Trophoblast cell (in vitro differentiated cells and primary cell): Measurements from ENCODE around the gene LMTK2.

ENCODE experiments used
- DNase-seq, 2 donors: peaks; one replicate each; pipeline ENCODE4 v3.0.0-alpha.2; 2016
- H2AFZ ChIP-seq: 2 replicates; pipeline ENCODE4 v1.6.1; 2013; ENCODE audit warnings: low read length, moderate library complexity, mild to moderate bottlenecking; ENCODE audit not compliant: insufficient read depth, poor library complexity
- H2AK5ac ChIP-seq: 2 replicates; pipeline ENCODE4 v1.6.1; 2013; ENCODE audit warnings: mild to moderate bottlenecking, low read length
- H2BK120ac ChIP-seq: 2 replicates; pipeline ENCODE4 v1.6.1; 2013; ENCODE audit warnings: low read length, mild to moderate bottlenecking, moderate library complexity; ENCODE audit not compliant: insufficient read depth, poor library complexity
- H2BK12ac ChIP-seq: 2 replicates; pipeline ENCODE4 v1.6.1; 2013; ENCODE audit warnings: mild to moderate bottlenecking, low read length, moderate library complexity
- H2BK5ac ChIP-seq: 2 replicates; pipeline ENCODE4 v1.6.1; 2013; ENCODE audit warnings: low read length, low read depth, moderate library complexity, mild to moderate bottlenecking; ENCODE audit not compliant: poor library complexity
- H3K14ac ChIP-seq: 2 replicates; pipeline ENCODE4 v1.6.1; 2013; ENCODE audit warnings: mild to moderate bottlenecking, low read length
- H3K18ac ChIP-seq: 2 replicates; pipeline ENCODE4 v1.6.1; 2013; ENCODE audit warnings: mild to moderate bottlenecking, low read length
- H3K23ac ChIP-seq: 2 replicates; pipeline ENCODE4 v1.6.1; 2013; ENCODE audit warnings: low read length
- H3K27ac ChIP-seq: 2 replicates; pipeline ENCODE4 v1.5.1; 2013; ENCODE audit warnings: low read depth, mild to moderate bottlenecking, inconsistent platforms, low read length, moderate library complexity
- H3K27me3 ChIP-seq: 2 replicates; pipeline ENCODE4 v1.6.1; 2013; ENCODE audit warnings: inconsistent platforms, mild to moderate bottlenecking, low read length, moderate library complexity; ENCODE audit not compliant: insufficient read depth
- H3K36me3 ChIP-seq, 2 experiments: 1 replicate in 1 of 2; 2 replicates in 1 of 2; pipeline ENCODE4 v1.6.1; 2013; ENCODE audit warnings: low read length in 2 of 2, mild to moderate bottlenecking in 2 of 2, moderate library complexity in 1 of 2; ENCODE audit not compliant: insufficient read depth in 2 of 2, control insufficient read depth in 1 of 2
- H3K4ac ChIP-seq: 2 replicates; pipeline ENCODE4 v1.6.1; 2013; ENCODE audit warnings: low read depth, mild to moderate bottlenecking, low read length, moderate library complexity
- H3K4me1 ChIP-seq, 2 experiments: 1 replicate in 1 of 2; 2 replicates in 1 of 2; pipeline ENCODE4 v1.6.1; 2013; ENCODE audit warnings: low read length in 2 of 2, mild to moderate bottlenecking in 2 of 2, moderate library complexity in 1 of 2; ENCODE audit not compliant: insufficient read depth in 2 of 2, control insufficient read depth in 1 of 2
- H3K4me2 ChIP-seq: 2 replicates; pipeline ENCODE4 v1.6.1; 2013; ENCODE audit warnings: inconsistent platforms, mild to moderate bottlenecking, low read length, moderate library complexity
- H3K4me3 ChIP-seq: 2 replicates; pipeline ENCODE4 v1.5.1; 2013; ENCODE audit warnings: mild to moderate bottlenecking, low read depth, low read length, inconsistent platforms
- H3K79me1 ChIP-seq: one replicate; pipeline ENCODE4 v1.6.1; 2013; ENCODE audit warnings: low read length
- H3K79me2 ChIP-seq: 2 replicates; pipeline ENCODE4 v1.6.1; 2013; ENCODE audit warnings: low read length, mild to moderate bottlenecking; ENCODE audit not compliant: control insufficient read depth, insufficient read depth, poor library complexity
- H3K9ac ChIP-seq: 2 replicates; pipeline ENCODE4 v1.6.1; 2013; ENCODE audit warnings: mild to moderate bottlenecking, low read length
- H3K9me3 ChIP-seq: 2 replicates; pipeline ENCODE4 v1.6.1; 2013; ENCODE audit warnings: low read depth, mild to moderate bottlenecking, control low read depth, inconsistent platforms, low read length; ENCODE audit not compliant: insufficient read depth
- H4K12ac ChIP-seq: 2 replicates; pipeline ENCODE4 v1.6.1; 2013; ENCODE audit warnings: low read depth, mild to moderate bottlenecking, low read length, moderate library complexity
- H4K8ac ChIP-seq: 2 replicates; pipeline ENCODE4 v1.6.1; 2013; ENCODE audit warnings: low read depth, mild to moderate bottlenecking, low read length, moderate library complexity
- H4K91ac ChIP-seq: one replicate; pipeline ENCODE4 v1.6.1; 2013; ENCODE audit warnings: low read depth, mild to moderate bottlenecking, low read length, moderate library complexity
- WGBS: extraction: QIAGEN DNeasy Blood & Tissue Kit; methylation state at CpG from one replicate; pipeline ENCODE4 v1.1.7; 2013; ENCODE audit warnings: missing lambda C conversion rate; ENCODE audit not compliant: insufficient read length, insufficient coverage; ENCODE audit errors: extremely low coverage; 5-methylcytosine and 5-hydroxymethylcytosine counted together

Gene LMTK2

DNA sequence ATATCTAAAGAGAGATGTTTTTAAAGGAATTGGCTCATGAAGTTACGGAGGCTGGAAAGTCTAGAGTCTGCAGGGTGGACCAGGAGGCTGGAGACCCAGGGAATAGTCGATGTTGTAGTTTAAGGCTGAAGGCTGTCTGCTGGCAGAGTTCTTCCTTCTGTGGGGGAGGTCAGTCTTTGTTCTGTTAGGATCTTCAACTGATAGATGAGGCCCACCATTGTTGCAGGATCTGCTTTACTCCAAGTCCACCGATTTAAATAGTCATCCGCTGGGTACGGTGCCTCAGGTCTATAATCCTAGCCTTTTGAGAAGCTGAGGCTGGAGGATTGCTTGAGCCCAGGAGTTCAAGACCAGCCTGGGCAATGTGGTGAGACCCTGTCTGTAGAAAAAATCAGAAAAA lies 50.0 kb downstream of the LMTK2 start:
- H3K4me1 ChIP-seq = no peaks in the 10 kb centered on the region
- no CpG with 5 or more reads among the region's 5 CpGs for WGBS
- H3K36me3 ChIP-seq = peaks cover 2 to 6% of the 10 kb centered on the region in 2 experiments
- no peak overlapping the region for H3K18ac ChIP-seq
- H2AFZ ChIP-seq = no peak overlapping the region
- no peak overlapping the region for H3K14ac ChIP-seq
- H3K27ac ChIP-seq = no peak overlapping the region
- no peaks in the 10 kb centered on the region for H3K79me1 ChIP-seq
- no peaks in the 10 kb centered on the region for H3K27me3 ChIP-seq
- no peak overlapping the region for H2AK5ac ChIP-seq
- DNase-seq = no peak
- no peaks in the 10 kb centered on the region for H3K79me2 ChIP-seq
- no peak overlapping the region for H4K12ac ChIP-seq
- H4K8ac ChIP-seq = no peak overlapping the region
- no peaks in the 10 kb centered on the region for H3K9me3 ChIP-seq
- H3K4me2 ChIP-seq = no peak overlapping the region
- no peak overlapping the region for H4K91ac ChIP-seq
- H2BK12ac ChIP-seq = no peak overlapping the region
- H3K9ac ChIP-seq = no peak overlapping the region
- H3K4ac ChIP-seq = no peak overlapping the region
- no peak overlapping the region for H3K23ac ChIP-seq
- H2BK120ac ChIP-seq = no peak overlapping the region
- H3K4me3 ChIP-seq = no peak overlapping the region
- H2BK5ac ChIP-seq = no peak overlapping the region

GRCh38 chr7:98157761-98158160 lies 51.1 kb downstream of the LMTK2 start:
- Histone ChIP-seq H2BK12ac (no peak overlapping the region), H2BK120ac (no peak overlapping the region), H2AFZ (no peak overlapping the region), H3K27ac (no peak overlapping the region), H3K23ac (no peak overlapping the region), H3K4me3 (no peak overlapping the region), H3K4ac (no peak overlapping the region), H4K8ac (no peak overlapping the region), H3K79me1 (no peaks in the 10 kb centered on the region), H3K4me1 (no peaks in the 10 kb centered on the region), H3K79me2 (no peaks in the 10 kb centered on the region), H3K9me3 (no peaks in the 10 kb centered on the region), H3K4me2 (no peak overlapping the region), H3K9ac (no peak overlapping the region), H4K12ac (no peak overlapping the region), H3K14ac (no peak overlapping the region), H2AK5ac (no peak overlapping the region), H3K36me3 (peaks cover 2 to 4% of the 10 kb centered on the region in 2 experiments), H3K27me3 (no peaks in the 10 kb centered on the region), H3K18ac (no peak overlapping the region), H4K91ac (no peak overlapping the region), H2BK5ac (no peak overlapping the region)
- no CpG with 5 or more reads among the region's 4 CpGs for WGBS
- no peak for DNase-seq

GRCh38 chr7:98162758-98163157 lies 56.1 kb downstream of the LMTK2 start:
- Histone ChIP-seq H4K91ac (no peak overlapping the region), H3K79me1 (no peaks in the 10 kb centered on the region), H3K9ac (no peak overlapping the region), H2AK5ac (no peak overlapping the region), H3K4ac (no peak overlapping the region), H3K79me2 (no peaks in the 10 kb centered on the region), H2AFZ (no peak overlapping the region), H4K8ac (no peak overlapping the region), H2BK12ac (no peak overlapping the region), H3K36me3 (peaks cover under 1 to 2% of the 10 kb centered on the region in 2 experiments), H3K27ac (no peak overlapping the region), H3K27me3 (no peaks in the 10 kb centered on the region), H3K4me1 (peaks cover 2% of the 10 kb centered on the region in 2 experiments), H4K12ac (no peak overlapping the region), H2BK5ac (no peak overlapping the region), H3K23ac (no peak overlapping the region), H2BK120ac (no peak overlapping the region), H3K14ac (no peak overlapping the region), H3K4me2 (no peak overlapping the region), H3K9me3 (no peaks in the 10 kb centered on the region), H3K18ac (no peak overlapping the region), H3K4me3 (no peak overlapping the region)
- DNase-seq = no peak
- no CpG with 5 or more reads among the region's 3 CpGs for WGBS

- no peak overlapping the region for H3K18ac ChIP-seq
- no CpG with 5 or more reads among the region's 7 CpGs for WGBS
- H3K27me3 ChIP-seq = no peaks in the 10 kb centered on the region
- H3K36me3 ChIP-seq = no peaks in the 10 kb centered on the region
- no peak overlapping the region for H2BK12ac ChIP-seq
- no peak overlapping the region for H2BK5ac ChIP-seq
- H3K27ac ChIP-seq = no peak overlapping the region
- H3K4me2 ChIP-seq = no peak overlapping the region
- no peak overlapping the region for H3K4me3 ChIP-seq
- no peaks in the 10 kb centered on the region for H3K9me3 ChIP-seq
- no peak for DNase-seq
- H2AK5ac ChIP-seq = no peak overlapping the region
- H3K79me2 ChIP-seq = no peaks in the 10 kb centered on the region
- H3K9ac ChIP-seq = no peak overlapping the region
- no peak overlapping the region for H4K12ac ChIP-seq
- H3K14ac ChIP-seq = no peak overlapping the region
- no peak overlapping the region for H3K4ac ChIP-seq
- H2BK120ac ChIP-seq = no peak overlapping the region
- H3K4me1 ChIP-seq = peaks cover 2% of the 10 kb centered on the region in 2 experiments
- H2AFZ ChIP-seq = no peak overlapping the region
- H3K23ac ChIP-seq = no peak overlapping the region
- H4K8ac ChIP-seq = no peak overlapping the region
- H4K91ac ChIP-seq = no peak overlapping the region
- H3K79me1 ChIP-seq = no peaks in the 10 kb centered on the region
Observed at GRCh38 chr7:98163269-98163668, 56.6 kb downstream of the LMTK2 start.
